IPS DF 4.7 (cell line): ENCODE measurements around the gene IGFBP1.

Experiments
- DNase-seq: peaks from one replicate; pipeline ENCODE4 v3.0.0-alpha.2; 2013; ENCODE audit warnings: low spot score; ENCODE audit errors: extremely low read depth

The IGFBP1 gene

GRCh38 chr7:45880433-45880860, 7.8 kb upstream of the IGFBP1 start:
- no peak for DNase-seq

GRCh38 chr7:45881280-45881758, 7.0 kb upstream of the IGFBP1 start:
- no peak for DNase-seq

GRCh38 chr7:45881759-45882464, 6.4 kb upstream of the IGFBP1 start:
- DNase-seq, result no peak

GRCh38 chr7:45882465-45882810, 5.8 kb upstream of the IGFBP1 start:
- no peak for DNase-seq

GRCh38 chr7:45884136-45884535, 4.2 kb upstream of the IGFBP1 start:
- DNase-seq, result no peak

- DNase-seq, result no peak
Observed at GRCh38 chr7:45885264-45885882, 2.9 kb upstream of the IGFBP1 start.

GRCh38 chr7:45886931-45887667, 1.2 kb upstream of the IGFBP1 start:
- no peak for DNase-seq

- no peak for DNase-seq
Observed at GRCh38 chr7:45888993-45889366, 692 bp downstream of the IGFBP1 start.

- no peak for DNase-seq
Observed at GRCh38 chr7:45889367-45890067, 1.2 kb downstream of the IGFBP1 start.

- no peak for DNase-seq
Observed at GRCh38 chr7:45890125-45890901, 2.0 kb downstream of the IGFBP1 start.

GRCh38 chr7:45890902-45891461, 2.7 kb downstream of the IGFBP1 start:
- no peak for DNase-seq

GRCh38 chr7:45891462-45892402, 3.4 kb downstream of the IGFBP1 start:
- no peak for DNase-seq

GRCh38 chr7:45892407-45893035, 4.2 kb downstream of the IGFBP1 start:
- DNase-seq, result no peak

GRCh38 chr7:45893374-45893995, 5.2 kb downstream of the IGFBP1 start:
- no peak for DNase-seq

- DNase-seq, result no peak
Observed at GRCh38 chr7:45893996-45894664, 5.8 kb downstream of the IGFBP1 start.

- no peak for DNase-seq
Observed at GRCh38 chr7:45894665-45895062, 6.4 kb downstream of the IGFBP1 start.

GRCh38 chr7:45897042-45897690, 8.9 kb downstream of the IGFBP1 start:
- DNase-seq, result no peak

- no peak for DNase-seq
Observed at GRCh38 chr7:45898222-45898621, 9.9 kb downstream of the IGFBP1 start.
